HG02840 (cell line): ENCODE measurements around the gene FUBP1.
"Not testable (repeated sequence)": the region's sequence is repeated elsewhere in the genome, so short reads cannot be mapped to it uniquely, and the experiment has no call there.

Experiments used
- ATAC-seq: cut with Tn5 transposase; IDR thresholded peaks from one replicate; pipeline ENCODE4 v1.9.1; 2021; ENCODE audit warnings: mild to moderate bottlenecking, moderate library complexity, moderate number of reproducible peaks; ENCODE audit not compliant: unreplicated experiment, low FRiP score

Gene FUBP1

GRCh38 chr1:77951328-77951727 is 27.5 kb downstream of the FUBP1 start:
- no peak for ATAC-seq

- ATAC-seq, result no peak
These were observed 28.0 kb downstream of the FUBP1 start for GRCh38 chr1:77950873-77951272.

DNA sequence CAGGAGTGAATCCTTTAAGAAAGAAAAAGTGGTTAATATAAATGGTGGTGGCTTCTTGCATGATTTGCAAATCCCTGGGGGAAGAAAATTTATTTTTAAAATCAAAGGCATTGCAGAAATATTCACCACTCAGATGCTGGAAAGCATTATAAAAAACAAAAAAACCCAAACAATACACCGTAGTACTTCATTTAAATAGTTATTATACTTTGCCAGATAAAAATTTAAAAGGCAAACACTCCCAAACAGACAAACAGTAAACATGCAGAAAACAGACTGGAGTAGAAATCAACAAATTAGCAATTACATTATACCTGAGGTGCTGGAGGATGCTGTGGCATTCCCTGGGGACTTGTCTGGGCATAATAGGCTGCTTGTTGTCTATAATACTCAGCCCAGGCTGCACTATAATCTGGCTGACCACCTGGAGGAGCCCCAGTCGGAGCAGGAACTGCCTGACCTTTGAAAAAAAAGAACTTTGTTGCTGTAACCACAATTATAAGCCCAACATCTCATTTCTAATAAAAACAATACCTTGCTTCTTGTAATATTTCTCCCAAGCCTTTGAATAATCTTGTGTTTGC is 29.9 kb downstream of the FUBP1 start:
- no peak for ATAC-seq

GRCh38 chr1:77945345-77945744 is 33.5 kb downstream of the FUBP1 start:
- ATAC-seq, result no peak

- ATAC-seq, result no peak
These were observed 36.3 kb downstream of the FUBP1 start for GRCh38 chr1:77942400-77943140.

DNA sequence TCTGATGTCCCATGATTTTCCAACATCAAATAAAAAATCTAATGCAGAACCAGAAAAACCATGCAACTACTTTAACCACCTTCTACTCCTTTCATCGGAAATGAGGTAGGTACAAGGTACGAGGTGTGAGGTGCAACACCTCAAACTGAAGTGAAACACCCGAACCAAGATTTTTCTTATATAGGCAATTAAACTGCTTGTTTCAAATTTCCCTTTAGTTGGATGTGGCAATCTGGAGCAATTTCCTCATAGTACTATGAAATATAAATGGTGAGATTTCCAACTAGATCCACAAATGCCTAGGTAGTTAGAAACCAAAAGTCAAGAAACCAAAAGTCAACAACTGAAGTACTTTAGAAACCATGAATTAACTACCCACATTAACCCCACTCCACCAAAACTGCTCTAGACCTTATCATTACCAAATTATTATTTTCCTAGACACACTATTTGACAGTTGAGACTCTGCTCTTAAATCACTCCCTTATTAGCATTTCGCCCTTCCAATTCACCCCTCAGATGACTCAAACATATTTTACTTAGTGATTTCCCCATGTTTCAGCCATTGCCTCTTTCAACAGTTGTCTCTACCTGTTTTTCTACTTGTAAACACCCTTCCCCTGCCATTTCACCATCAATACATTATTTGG is 37.8 kb downstream of the FUBP1 start:
- no peak for ATAC-seq

DNA sequence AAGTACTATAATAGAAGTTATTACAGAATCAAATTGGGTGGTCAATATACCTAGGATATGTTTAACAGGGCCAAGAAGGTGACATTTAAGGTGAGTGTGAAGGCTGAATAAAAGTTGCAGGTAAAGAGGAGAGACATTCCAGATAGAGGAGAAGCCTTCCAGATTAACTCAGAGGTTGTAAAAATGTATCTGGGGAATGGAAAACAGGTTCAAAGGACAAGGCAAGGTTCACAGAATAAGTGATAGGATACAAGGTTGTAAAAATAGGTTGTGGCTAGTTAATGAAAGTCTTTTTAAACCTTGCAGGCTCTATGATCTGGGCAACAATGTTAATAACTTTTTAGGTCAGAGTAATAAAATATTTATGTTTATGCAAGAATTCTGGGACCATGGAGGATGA is 40.2 kb downstream of the FUBP1 start:
- no peak for ATAC-seq

DNA sequence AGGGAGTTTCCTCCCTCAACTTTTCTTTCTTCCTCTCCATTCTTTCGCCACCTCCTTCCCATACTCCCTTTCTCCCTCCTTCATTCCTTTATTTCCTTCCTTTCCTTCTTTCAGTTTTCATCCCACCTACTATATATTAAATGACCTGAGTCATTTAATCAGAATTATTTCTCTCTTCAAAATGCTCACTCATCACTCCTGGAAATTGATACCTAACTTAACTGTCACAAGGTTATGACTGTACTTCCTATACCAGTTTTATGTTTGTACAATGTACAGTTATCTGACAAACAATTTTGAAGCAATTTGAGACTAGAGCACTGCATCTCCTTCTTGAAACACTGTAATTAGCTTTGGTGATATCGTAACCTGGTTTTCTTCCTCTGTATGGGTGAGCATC is 49.1 kb downstream of the FUBP1 start:
- no peak for ATAC-seq

DNA sequence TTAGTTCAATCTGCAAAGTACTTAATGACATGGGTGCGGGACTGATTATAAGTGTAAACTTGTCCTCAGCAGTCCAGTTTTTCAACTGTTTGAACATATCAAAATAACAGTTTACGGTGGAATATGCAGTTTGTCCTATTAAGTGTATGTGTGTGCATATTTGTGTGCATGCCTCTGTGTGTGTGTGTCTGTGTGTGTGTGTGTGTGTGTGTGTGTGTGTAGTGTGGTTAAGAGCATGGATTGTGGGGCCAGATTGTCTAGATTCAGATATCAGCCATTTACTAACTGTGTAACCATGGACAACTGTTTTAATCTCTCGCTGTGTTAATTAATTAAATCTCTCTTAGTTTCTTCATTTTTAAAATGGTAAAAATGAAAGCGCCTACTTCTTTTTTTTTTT is 51.5 kb downstream of the FUBP1 start:
- no peak for ATAC-seq

DNA sequence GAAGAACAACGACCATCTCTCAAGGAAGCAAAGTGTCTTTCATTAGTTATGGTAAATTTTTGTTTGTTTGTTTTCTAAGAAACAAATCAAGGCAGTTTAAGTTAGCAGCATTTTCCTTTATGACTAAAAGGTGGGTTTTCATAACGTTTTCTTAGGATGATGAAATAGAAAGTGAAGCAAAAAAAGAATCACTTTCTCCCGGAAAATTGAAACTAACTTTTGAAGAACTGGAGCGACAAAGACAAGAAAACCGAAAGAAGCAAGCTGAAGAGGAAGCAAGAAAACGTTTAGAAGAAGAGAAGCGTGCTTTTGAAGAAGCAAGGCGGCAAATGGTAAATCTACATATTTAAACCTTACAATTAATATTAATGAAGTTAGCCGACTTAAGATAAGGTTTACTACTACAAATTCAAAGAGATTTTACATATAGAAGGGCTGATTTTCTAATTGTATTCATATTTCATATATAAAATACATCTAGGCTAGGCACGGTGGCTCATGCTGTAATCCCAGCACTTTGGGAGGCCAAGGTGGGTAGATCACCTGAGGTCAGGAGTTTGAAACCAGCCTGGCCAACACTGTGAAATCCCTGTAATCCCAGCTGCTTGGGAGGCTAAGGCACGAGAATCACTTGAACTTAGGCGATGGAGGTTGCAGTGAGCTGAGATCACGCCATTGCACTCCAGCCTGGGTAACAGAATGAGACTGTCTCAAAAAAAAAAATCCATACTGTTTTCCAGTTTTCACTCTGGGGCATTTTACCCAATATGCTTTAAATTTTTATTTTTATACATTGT is 52.1 kb downstream of the FUBP1 start:
- ATAC-seq, result no peak

GRCh38 chr1:77925956-77926355 is 52.9 kb downstream of the FUBP1 start:
- ATAC-seq, result no peak

DNA sequence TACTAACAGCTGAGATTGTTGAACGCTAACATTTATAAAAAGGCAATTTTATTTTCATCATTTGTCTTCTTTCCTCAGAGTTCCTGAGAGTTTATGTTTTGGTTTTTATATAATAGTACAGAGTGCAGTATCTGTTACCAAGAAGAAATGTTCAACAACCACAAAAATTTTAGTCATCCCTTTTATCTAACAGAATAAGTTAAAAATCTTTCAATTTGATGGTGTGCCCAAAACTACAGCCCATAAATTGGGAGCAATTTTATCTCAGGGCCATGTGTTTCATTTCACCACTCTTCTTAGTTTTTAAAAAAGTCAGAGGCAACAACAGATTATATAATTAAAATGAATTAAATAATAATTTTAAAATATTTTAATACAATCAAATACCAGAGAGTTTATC is 53.4 kb downstream of the FUBP1 start:
- no peak for ATAC-seq

DNA sequence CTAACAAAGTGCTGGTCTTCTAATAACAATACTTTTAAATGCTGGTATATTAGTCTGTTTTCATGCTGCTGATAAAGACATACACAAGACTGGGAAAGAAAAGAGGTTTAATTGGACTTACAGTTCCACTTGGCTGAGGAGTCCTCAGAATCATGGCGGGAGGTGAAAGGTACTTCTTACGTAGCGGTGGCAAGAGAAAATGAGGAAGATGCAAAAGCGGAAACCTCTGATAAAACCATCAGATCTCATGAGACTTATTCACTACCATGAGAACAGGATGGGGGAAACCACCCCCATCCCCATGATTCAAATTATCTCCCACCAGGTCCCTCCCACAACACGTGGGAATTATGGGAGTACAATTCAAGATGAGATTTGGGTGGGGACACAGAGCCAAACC is 60.0 kb downstream of the FUBP1 start:
- not testable (repeated sequence) for ATAC-seq

- ATAC-seq, result no peak
These were observed 68.8 kb downstream of the FUBP1 start for GRCh38 chr1:77910116-77910515.

GRCh38 chr1:77906624-77907023 is 72.2 kb downstream of the FUBP1 start:
- ATAC-seq, result no peak

- ATAC-seq, result no peak
These were observed 72.8 kb downstream of the FUBP1 start for GRCh38 chr1:77906019-77906545.

DNA sequence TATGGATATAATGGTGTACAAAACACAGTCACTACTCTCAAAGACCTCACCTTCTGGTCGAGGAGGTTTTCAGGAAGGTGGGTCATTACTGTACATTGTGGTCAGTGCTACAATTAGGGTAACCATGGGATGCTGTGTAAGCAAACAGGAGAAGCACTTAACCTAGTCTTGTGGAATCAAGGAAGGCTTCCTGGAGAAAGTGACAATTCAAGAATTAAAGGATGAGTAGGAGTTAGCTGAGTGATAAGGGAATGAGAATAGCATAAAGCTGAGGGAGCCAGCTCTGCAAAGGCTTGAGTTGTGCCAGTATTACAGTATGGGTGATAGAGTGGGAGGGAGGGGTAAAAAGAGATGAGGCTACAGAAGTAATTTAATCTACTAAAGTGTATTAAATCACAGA is 73.3 kb downstream of the FUBP1 start:
- ATAC-seq, result no peak

DNA sequence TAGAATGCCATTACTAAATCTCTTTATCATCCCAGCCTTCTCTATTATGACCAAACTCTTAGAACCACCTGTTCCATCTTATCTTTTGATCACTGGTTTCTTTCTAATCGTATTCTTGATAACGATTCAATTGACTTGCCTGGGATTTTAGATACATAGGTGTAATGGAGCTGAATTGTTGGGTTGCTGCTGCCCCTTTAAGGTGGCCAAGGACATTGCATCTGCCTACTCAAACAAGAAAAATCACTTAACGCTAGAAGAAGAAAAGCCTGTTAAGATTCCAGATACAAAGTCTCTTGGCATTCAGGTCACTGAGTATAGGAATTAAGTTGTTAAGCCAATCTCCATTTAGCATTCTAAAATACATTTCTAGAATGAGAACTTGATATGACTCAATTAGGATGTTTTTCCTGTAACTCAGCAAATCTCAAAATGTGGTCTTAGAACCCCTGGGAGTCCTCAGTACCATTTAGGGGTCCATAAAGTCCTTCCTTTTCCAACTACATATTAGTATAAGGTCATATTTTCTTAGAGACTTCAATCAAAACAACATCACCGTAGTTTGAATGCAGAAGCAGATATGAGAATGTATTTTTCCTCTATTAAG is 78.1 kb downstream of the FUBP1 start:
- no peak for ATAC-seq

GRCh38 chr1:77899647-77900320 is 79.1 kb downstream of the FUBP1 start:
- no peak for ATAC-seq
